ENCODE measurements around the gene C10orf90.

The C10orf90 gene

GRCh38 chr10:126705131-126705530, 34.6 kb upstream of the C10orf90 start:
- ChIA-PET CTCF (interaction anchor here (0.6 kb wide), 1 partner anchor 45 kb away, joined by 3 read pairs; no protein-coding TSS in a partner anchor), POLR2A (no interaction called here)
- TF ChIP-seq ZNF560 (tag by site-specific recombination; IDR thresholded peaks at IDR 0.05; ENCODE audit: borderline replicate concordance) = no peak
- TF ChIP-seq CTCF (tag by site-specific recombination; IDR thresholded peaks at IDR 0.05) = no peak
- TF ChIP-seq ZNF148 (tag by site-specific recombination; IDR thresholded peaks at IDR 0.05; ENCODE audit: borderline replicate concordance) = no peak
- TF ChIP-seq ZNF449 (tag by site-specific recombination; IDR thresholded peaks at IDR 0.05) = no peak

GRCh38 chr10:126704649-126705048, 34.2 kb upstream of the C10orf90 start:
- no peaks in the 10 kb centered on the region for H3K36me3 ChIP-seq (ENCODE audit: control insufficient read depth in 2 of 2, insufficient read depth in 1 of 2, low read length in 2 of 2)
- no peak overlapping the region for H3K27ac ChIP-seq (ENCODE audit: extremely low read depth, low read depth, low read length)
- CTCF ChIA-PET = interaction anchor here (0.6 kb wide), 1 partner anchor 46 kb away, joined by 3 read pairs; no protein-coding TSS in a partner anchor
- H3K9me3 ChIP-seq (ENCODE audit: control insufficient read depth, insufficient read depth, low read depth, low read length) = no peaks in the 10 kb centered on the region
- H3K4me1 ChIP-seq (ENCODE audit: control insufficient read depth, insufficient read depth, low read length) = no peaks in the 10 kb centered on the region
- no peak overlapping the region for H3K4me3 ChIP-seq (ENCODE audit: low read depth, low read length)
- POLR2A ChIA-PET = no interaction called here
- TF ChIP-seq ZNF521 (tag by site-specific recombination; IDR thresholded peaks at IDR 0.05) (no peak), ZSCAN4 (tag by site-specific recombination; IDR thresholded peaks at IDR 0.05) (no peak), PRDM10 (tag by site-specific recombination; IDR thresholded peaks at IDR 0.05) (no peak), PRDM4 (tag by site-specific recombination; IDR thresholded peaks at IDR 0.05) (no peak), HIC1 (tag by site-specific recombination; IDR thresholded peaks at IDR 0.05) (no peak), ZNF146 (tag by site-specific recombination; IDR thresholded peaks at IDR 0.05) (no peak), ZNF248 (tag by site-specific recombination; IDR thresholded peaks at IDR 0.05) (no peak), ZNF514 (tag by site-specific recombination; IDR thresholded peaks at IDR 0.05) (no peak), HOXD13 (CRISPR knock-in tag; IDR thresholded peaks at IDR 0.05; ENCODE audit: borderline replicate concordance) (no peak), REST (tag by site-specific recombination; IDR thresholded peaks at IDR 0.05) (no peak)

More at GRCh38 chr10:126705131-126705530, 34.6 kb upstream of the C10orf90 start:
- Histone ChIP-seq H3K36me3 (ENCODE audit: control insufficient read depth in 2 of 2, insufficient read depth in 1 of 2, low read length in 2 of 2) (no peaks in the 10 kb centered on the region), H3K4me3 (ENCODE audit: low read depth, low read length) (no peak overlapping the region), H3K27ac (ENCODE audit: extremely low read depth, low read depth, low read length) (no peak overlapping the region), H3K9me3 (ENCODE audit: control insufficient read depth, insufficient read depth, low read depth, low read length) (no peaks in the 10 kb centered on the region), H3K4me1 (ENCODE audit: control insufficient read depth, insufficient read depth, low read length) (no peaks in the 10 kb centered on the region)

Measured in HEK293 (cell line).